Keratinocyte (primary cell): ENCODE data around the gene FHIT. TPM values are rescaled to one million over a fixed set of nuclear protein-coding genes. Genes with fewer than 3 reads are reported as not detected.

Source experiments
- DNase-seq: peaks from one replicate; pipeline ENCODE4 v3.0.0-alpha.2; 2011; ENCODE audit warnings: low read depth, missing footprints, low spot score
- FAIRE-seq: peaks from 2 replicates; lab custom pipeline; 2011; peaks lifted over from hg19 to GRCh38; lab: Jason Lieb, UNC
- H2AFZ ChIP-seq: 2 replicates; pipeline ENCODE4 v1.6.0; 2012; ENCODE audit warnings: low read length, control low read depth, inconsistent platforms; ENCODE audit not compliant: control insufficient read depth
- H3K27ac ChIP-seq: 2 replicates; pipeline ENCODE4 v1.5.1; 2011; ENCODE audit warnings: low read length; ENCODE audit not compliant: control insufficient read depth, insufficient read depth
- H3K27me3 ChIP-seq: 3 replicates; pipeline ENCODE4 v1.6.0; 2011; ENCODE audit warnings: low read length; ENCODE audit not compliant: control insufficient read depth, insufficient read depth; ENCODE audit errors: extremely low read depth
- H3K36me3 ChIP-seq, 2 experiments: 2 replicates in 1 of 2; 3 replicates in 1 of 2; pipeline ENCODE4 v1.5.1; 2011; ENCODE audit warnings: low read length in 2 of 2, mild to moderate bottlenecking in 1 of 2; ENCODE audit not compliant: control insufficient read depth in 2 of 2, insufficient read depth in 2 of 2; ENCODE audit errors: extremely low read depth in 1 of 2
- H3K4me1 ChIP-seq: 3 replicates; pipeline ENCODE4 v1.5.1; 2011; ENCODE audit warnings: low read length; ENCODE audit not compliant: control insufficient read depth, insufficient read depth; ENCODE audit errors: extremely low read depth
- H3K4me2 ChIP-seq: 3 replicates; pipeline ENCODE4 v1.6.0; 2011; ENCODE audit warnings: low read depth, low read length; ENCODE audit not compliant: control insufficient read depth, insufficient read depth; ENCODE audit errors: extremely low read depth
- H3K4me3 ChIP-seq, 3 experiments: fragments of 200-600 bp in 1 of 3; sonication (generic) in 1 of 3; 2 replicates in 2 of 3; 3 replicates in 1 of 3; pipeline ENCODE4 v1.5.1; 2011 to 2016; ENCODE audit warnings: low read length in 3 of 3, mild to moderate bottlenecking in 3 of 3, control low read depth in 2 of 3, inconsistent platforms in 1 of 3, low read depth in 1 of 3, mixed read lengths in 1 of 3, mixed run types in 1 of 3, moderate library complexity in 1 of 3; ENCODE audit not compliant: control insufficient read depth in 2 of 3, insufficient read depth in 2 of 3; ENCODE audit errors: extremely low read depth in 1 of 3
- H3K79me2 ChIP-seq: 2 replicates; pipeline ENCODE4 v1.6.0; 2012; ENCODE audit warnings: low read length; ENCODE audit not compliant: control insufficient read depth, insufficient read depth
- H3K9ac ChIP-seq: 3 replicates; pipeline ENCODE4 v1.6.0; 2011; ENCODE audit warnings: low read length; ENCODE audit not compliant: control insufficient read depth, insufficient read depth; ENCODE audit errors: extremely low read depth
- H3K9me1 ChIP-seq: 3 replicates; pipeline ENCODE4 v1.6.0; 2011; ENCODE audit warnings: low read length; ENCODE audit not compliant: control insufficient read depth, insufficient read depth; ENCODE audit errors: extremely low read depth
- H3K9me3 ChIP-seq: 2 replicates; pipeline ENCODE4 v1.5.1; 2012; ENCODE audit warnings: low read depth, low read length; ENCODE audit not compliant: control insufficient read depth
- H4K20me1 ChIP-seq: 3 replicates; pipeline ENCODE4 v1.6.0; 2011; ENCODE audit warnings: low read length; ENCODE audit not compliant: control insufficient read depth, insufficient read depth; ENCODE audit errors: extremely low read depth
- CTCF ChIP-seq, 3 experiments: IDR thresholded peaks in 1 of 3; conservative IDR thresholded peaks in 1 of 3; optimal IDR thresholded peaks in 1 of 3; 2 replicates in 2 of 3; 3 replicates in 1 of 3; pipeline versions ENCODE3 to v1.5.1; 2011; ENCODE audit warnings: low read length in 3 of 3, mild to moderate bottlenecking in 3 of 3, moderate library complexity in 2 of 3, control low read depth in 1 of 3, inconsistent platforms in 1 of 3; ENCODE audit not compliant: insufficient read depth in 2 of 3; ENCODE audit errors: extremely low read depth in 1 of 3
- EZH2 ChIP-seq: IDR thresholded peaks from one replicate; pipeline ENCODE4 v1.6.1; 2012; ENCODE audit warnings: inconsistent platforms, mild to moderate bottlenecking, low read length, moderate library complexity
- dilution Hi-C: fragments of 300-500 bp; cut with MboI; formaldehyde crosslinking; loops from one replicate; pipeline ENCODE4 v1.7.0; 2020; ENCODE audit warnings: low sequenced_read_pairs; ENCODE audit not compliant: extremely low pct_ligation_motif_present
- polyA plus RNA-seq, 5 experiments: library from polyadenylated mRNA; depleted of rRNA in 3 of 5; stranded (reverse) in 3 of 5; stranded (forward) in 1 of 5; unstranded in 1 of 5; fragments of >200 nt; gene quantifications; 1 replicate in 1 of 5; 2 replicates in 3 of 5; 3 replicates in 1 of 5; pipeline versions ENCODE4 v1.2.1 to v1.2.3, GENCODE V29; 2011 to 2012; ENCODE audit warnings: missing spikeins in 2 of 5, low read depth in 1 of 5, low replicate concordance in 1 of 5

FHIT gene
- polyA plus RNA-seq, 1 donor (not counting 4 experiments of a cell fraction or from before 2014, with no cell fraction given), result 2.2 TPM

GRCh38 chr3:60517134-60517533 lies 734.1 kb downstream of the FHIT start:
- no peaks in the 10 kb centered on the region for H3K79me2 ChIP-seq
- no peak overlapping the region for H3K27ac ChIP-seq
- TF ChIP-seq CTCF (optimal IDR thresholded peaks at IDR 0.05 in 1 of 3, IDR thresholded peaks at IDR 0.05 in 1 of 3, conservative IDR thresholded peaks at IDR 0.05 in 1 of 3; ENCODE audit: extremely low read depth in 1 of 3, insufficient read depth in 2 of 3, low read length in 3 of 3) (no peak), EZH2 (no peak)
- DNase-seq (no peak), FAIRE-seq (no peak)
- no peaks in the 10 kb centered on the region for H3K27me3 ChIP-seq
- H4K20me1 ChIP-seq, result no peaks in the 10 kb centered on the region
- H2AFZ ChIP-seq, result no peak overlapping the region
- no peaks in the 10 kb centered on the region for H3K9me3 ChIP-seq
- no peak overlapping the region for H3K4me3 ChIP-seq
- H3K9ac ChIP-seq, result no peak overlapping the region
- H3K9me1 ChIP-seq, result no peaks in the 10 kb centered on the region
- no peaks in the 10 kb centered on the region for H3K4me1 ChIP-seq
- dilution Hi-C loops, result no loop called here
- H3K36me3 ChIP-seq, result no peaks in the 10 kb centered on the region
- H3K4me2 ChIP-seq, result no peak overlapping the region

GRCh38 chr3:60514866-60515265 lies 736.4 kb downstream of the FHIT start:
- Histone ChIP-seq H3K4me3 (no peak overlapping the region), H3K79me2 (no peaks in the 10 kb centered on the region), H2AFZ (no peak overlapping the region), H3K9me3 (no peaks in the 10 kb centered on the region), H3K4me1 (no peaks in the 10 kb centered on the region), H3K4me2 (no peak overlapping the region), H4K20me1 (no peaks in the 10 kb centered on the region), H3K9ac (no peak overlapping the region), H3K27ac (no peak overlapping the region), H3K9me1 (no peaks in the 10 kb centered on the region), H3K36me3 (no peaks in the 10 kb centered on the region), H3K27me3 (no peaks in the 10 kb centered on the region)
- TF ChIP-seq CTCF (optimal IDR thresholded peaks at IDR 0.05 in 1 of 3, IDR thresholded peaks at IDR 0.05 in 1 of 3, conservative IDR thresholded peaks at IDR 0.05 in 1 of 3; ENCODE audit: extremely low read depth in 1 of 3, insufficient read depth in 2 of 3, low read length in 3 of 3) (no peak), EZH2 (no peak)
- DNase-seq (no peak), FAIRE-seq (no peak)
- dilution Hi-C loops, result no loop called here
